ENCODE results near the gene ABCC9. TPM values are rescaled to one million over a fixed set of nuclear protein-coding genes. Genes with fewer than 3 reads are reported as not detected.

The ABCC9 gene
- total and polyA plus RNA-seq, 12 donors, result 8.7 to 128 (median 90.0) TPM

DNA sequence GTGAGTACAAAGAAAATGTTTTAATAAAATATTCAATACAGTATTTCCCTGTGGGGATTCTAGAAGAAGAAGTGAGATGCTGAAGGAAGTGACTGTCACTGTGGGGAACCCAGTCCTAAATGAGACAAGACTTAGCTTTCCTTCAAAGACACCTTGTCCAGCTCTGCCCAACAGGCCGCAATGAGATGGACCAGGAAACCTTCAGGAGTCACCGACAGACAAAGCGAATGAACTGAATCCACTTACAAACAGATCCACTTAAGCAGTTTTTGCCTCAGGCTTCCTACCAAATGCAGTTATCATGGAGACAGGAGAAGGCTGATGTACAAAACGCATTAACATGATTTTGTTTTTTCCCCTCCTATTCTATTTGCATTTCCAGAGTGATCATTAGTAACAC, 176.3 kb downstream of the ABCC9 start:
- no peak for ATAC-seq

DNA sequence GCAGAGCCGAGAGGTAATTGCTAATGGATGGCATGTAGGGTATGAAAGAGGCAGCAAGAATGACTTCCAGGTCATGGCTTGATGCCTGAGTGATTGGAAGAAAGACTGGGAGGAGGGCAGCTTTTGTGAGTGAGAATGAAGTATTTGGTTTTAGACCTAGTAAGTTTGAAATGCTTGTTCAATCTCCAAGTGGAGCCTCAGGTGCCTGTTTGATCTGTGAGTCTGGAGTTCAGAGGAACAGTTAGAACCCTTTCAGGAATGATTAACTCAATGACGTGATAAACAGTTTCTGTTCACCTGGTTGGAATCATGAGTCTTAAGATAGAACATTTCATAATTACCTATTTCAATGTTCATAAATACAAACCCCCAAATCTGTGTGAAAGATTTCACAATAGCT, 177.2 kb downstream of the ABCC9 start:
- Histone ChIP-seq H3K4me3 (no peak overlapping the region), H3K27ac (peak overlapping the region in 1 of 10 donors; percentile 33), H3K4me1 (peaks cover 0 to 15% (median 0%) of the 10 kb centered on the region in 9 donors), H3K9me3 (no peaks in the 10 kb centered on the region), H3K27me3 (no peaks in the 10 kb centered on the region), H3K36me3 (peaks cover 0 to 44% (median 5%) of the 10 kb centered on the region in 9 donors)
- DNase-seq (no peak), ATAC-seq (no peak)
- WGBS, 2 donors, result 75 to 79% methylated on average over 2 of the region's 2 CpGs
- intact Hi-C loops (cut with DNase I), result loop anchor here in 4 of 10 donors (10.0 kb wide), 3 partner anchors 49 to 231 kb away; no protein-coding TSS in a partner anchor
- TF ChIP-seq, protein P1, sequence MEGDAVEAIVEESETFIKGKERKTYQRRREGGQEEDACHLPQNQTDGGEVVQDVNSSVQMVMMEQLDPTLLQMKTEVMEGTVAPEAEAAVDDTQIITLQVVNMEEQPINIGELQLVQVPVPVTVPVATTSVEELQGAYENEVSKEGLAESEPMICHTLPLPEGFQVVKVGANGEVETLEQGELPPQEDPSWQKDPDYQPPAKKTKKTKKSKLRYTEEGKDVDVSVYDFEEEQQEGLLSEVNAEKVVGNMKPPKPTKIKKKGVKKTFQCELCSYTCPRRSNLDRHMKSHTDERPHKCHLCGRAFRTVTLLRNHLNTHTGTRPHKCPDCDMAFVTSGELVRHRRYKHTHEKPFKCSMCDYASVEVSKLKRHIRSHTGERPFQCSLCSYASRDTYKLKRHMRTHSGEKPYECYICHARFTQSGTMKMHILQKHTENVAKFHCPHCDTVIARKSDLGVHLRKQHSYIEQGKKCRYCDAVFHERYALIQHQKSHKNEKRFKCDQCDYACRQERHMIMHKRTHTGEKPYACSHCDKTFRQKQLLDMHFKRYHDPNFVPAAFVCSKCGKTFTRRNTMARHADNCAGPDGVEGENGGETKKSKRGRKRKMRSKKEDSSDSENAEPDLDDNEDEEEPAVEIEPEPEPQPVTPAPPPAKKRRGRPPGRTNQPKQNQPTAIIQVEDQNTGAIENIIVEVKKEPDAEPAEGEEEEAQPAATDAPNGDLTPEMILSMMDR (IDR thresholded peaks at IDR 0.05), result no peak

More for the DNA sequence above, 176.3 kb downstream of the ABCC9 start:
- TF ChIP-seq, protein P1 (IDR thresholded peaks at IDR 0.05), result no peak
- no peak for DNase-seq
- H3K27me3 ChIP-seq, result no peaks in the 10 kb centered on the region
- H3K27ac ChIP-seq, result peak overlapping the region in 3 of 10 donors; percentile 6 to 19 (median 13)
- intact Hi-C loops (cut with DNase I), result loop anchor here in 5 of 10 donors (5.0 to 10.0 kb wide), 4 partner anchors 50 to 230 kb away; no protein-coding TSS in a partner anchor
- H3K36me3 ChIP-seq, result peaks cover 0 to 53% (median 5%) of the 10 kb centered on the region in 9 donors
- H3K9me3 ChIP-seq, result no peaks in the 10 kb centered on the region
- peaks cover 0 to 15% (median 0%) of the 10 kb centered on the region in 9 donors for H3K4me1 ChIP-seq
- no peak overlapping the region for H3K4me3 ChIP-seq
- WGBS, 2 donors, result 84 to 88% methylated on average over 4 of the region's 4 CpGs

DNA sequence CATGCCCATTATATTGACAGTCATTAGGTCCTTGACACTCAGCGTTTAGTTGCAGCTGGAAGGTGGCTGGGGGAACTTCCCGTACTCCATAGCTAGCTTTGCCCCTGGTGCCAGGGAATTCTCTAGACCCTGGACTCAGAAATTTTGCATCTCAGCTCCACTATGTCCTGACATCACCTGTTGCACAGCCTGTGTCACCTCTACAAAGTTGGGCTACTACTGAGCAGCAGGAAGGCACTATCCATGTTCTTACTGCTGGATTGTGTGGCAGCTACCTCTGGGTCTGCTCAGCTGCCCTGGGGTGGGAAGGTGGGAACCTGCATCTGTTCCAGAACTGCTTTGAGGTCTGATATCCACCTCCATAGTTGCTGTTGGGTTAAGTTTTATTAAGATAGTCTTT, 177.7 kb downstream of the ABCC9 start:
- ATAC-seq, result peak in 1 of 8 donors; percentile 36
- H3K4me1 ChIP-seq, result peaks cover 0 to 14% (median 0%) of the 10 kb centered on the region in 9 donors
- H3K27ac ChIP-seq, result peak overlapping the region in 1 of 10 donors; percentile 2
- TF ChIP-seq, protein P1 (IDR thresholded peaks at IDR 0.05), result no peak
- DNase-seq, result no peak
- intact Hi-C loops (cut with DNase I), result loop anchor here in 4 of 10 donors (10.0 kb wide), 3 partner anchors 49 to 231 kb away; no protein-coding TSS in a partner anchor
- H3K4me3 ChIP-seq, result no peak overlapping the region
- no peaks in the 10 kb centered on the region for H3K27me3 ChIP-seq
- peaks cover 0 to 44% (median 5%) of the 10 kb centered on the region in 9 donors for H3K36me3 ChIP-seq
- no peaks in the 10 kb centered on the region for H3K9me3 ChIP-seq
- WGBS, 2 donors, result 89% methylated on average over 2 of the region's 2 CpGs

DNA sequence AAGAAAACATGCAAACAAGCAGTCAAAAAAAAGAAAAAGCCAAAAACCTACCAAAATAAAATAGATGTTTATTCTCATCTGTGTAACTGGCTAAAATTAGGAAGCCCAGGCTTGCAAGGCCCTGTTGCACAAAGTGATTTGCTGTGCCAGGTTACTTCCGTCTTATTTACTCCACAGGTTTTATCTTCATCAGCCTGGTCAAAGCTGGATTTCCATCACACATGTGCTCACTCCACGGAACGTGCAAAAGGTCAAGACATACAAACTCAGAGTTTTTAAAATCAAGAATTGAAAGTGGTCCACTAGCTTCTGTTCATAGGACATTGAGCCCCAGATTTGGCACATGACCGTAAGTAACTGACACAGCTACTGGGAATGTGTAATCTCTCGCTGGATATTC, 181.5 kb downstream of the ABCC9 start:
- Histone ChIP-seq H3K27me3 (no peaks in the 10 kb centered on the region), H3K4me3 (no peak overlapping the region), H3K9me3 (no peaks in the 10 kb centered on the region), H3K27ac (peak overlapping the region in 1 of 10 donors; percentile 55), H3K36me3 (peaks cover 0 to 9% (median 0%) of the 10 kb centered on the region in 9 donors), H3K4me1 (peaks cover 0 to 14% (median 0%) of the 10 kb centered on the region in 9 donors)
- 89 to 92% methylated on average over 5 of the region's 5 CpGs for WGBS, 2 donors
- no peak for DNase-seq
- TF ChIP-seq, protein P1 (IDR thresholded peaks at IDR 0.05), result no peak
- ATAC-seq, result no peak
- intact Hi-C loops (cut with DNase I), result loop anchor here in 4 of 10 donors (10.0 kb wide), 3 partner anchors 45 to 235 kb away; no protein-coding TSS in a partner anchor
